CD14-positive monocyte (primary cell): ENCODE measurements around the gene ZNF805. TPM values are rescaled to one million over a fixed set of nuclear protein-coding genes. Genes with fewer than 3 reads are reported as not detected.

ENCODE experiments used
- DNase-seq, 3 donors: peaks; one replicate each; pipeline ENCODE4 v3.0.0-alpha.2; 2011 to 2022
- H2AFZ ChIP-seq: 2 replicates; pipeline ENCODE4 v1.6.0; 2012; ENCODE audit warnings: mild to moderate bottlenecking, low read depth, low read length, inconsistent platforms; ENCODE audit not compliant: insufficient read depth, poor library complexity, severe bottlenecking
- H3K27ac ChIP-seq, 2 donors: 1 replicate in 1 of 2; 2 replicates in 1 of 2; pipeline ENCODE4 v1.5.1; 2012 to 2013; ENCODE audit warnings: low read length in 2 of 2, control low read depth in 1 of 2, inconsistent platforms in 1 of 2, low read depth in 1 of 2, mild to moderate bottlenecking in 1 of 2
- H3K27me3 ChIP-seq, 2 donors: one replicate each; pipeline versions ENCODE4 v1.6.0 to v1.6.1; 2011 to 2013; ENCODE audit warnings: low read length in 2 of 2; ENCODE audit not compliant: control insufficient read depth in 2 of 2, insufficient read depth in 2 of 2
- H3K36me3 ChIP-seq, 2 donors: replicated peaks in 1 of 2; 1 replicate in 1 of 2; 2 replicates in 1 of 2; pipeline versions ENCODE4 v1.5.1 to v1.6.1; 2012 to 2013; ENCODE audit warnings: low read length in 2 of 2, control low read depth in 1 of 2, inconsistent platforms in 1 of 2, mild to moderate bottlenecking in 1 of 2; ENCODE audit not compliant: insufficient read depth in 2 of 2, control insufficient read depth in 1 of 2
- H3K4me1 ChIP-seq, 2 donors: 1 replicate in 1 of 2; 2 replicates in 1 of 2; pipeline versions ENCODE4 v1.5.1 to v1.6.1; 2012 to 2013; ENCODE audit warnings: low read length in 2 of 2, control low read depth in 1 of 2, inconsistent platforms in 1 of 2, mild to moderate bottlenecking in 1 of 2, moderate library complexity in 1 of 2; ENCODE audit not compliant: insufficient read depth in 2 of 2, control insufficient read depth in 1 of 2
- H3K4me2 ChIP-seq: replicated peaks from 2 replicates; pipeline ENCODE3; 2012; ENCODE audit warnings: low read length, moderate library complexity, mild to moderate bottlenecking; ENCODE audit not compliant: poor library complexity, severe bottlenecking; ENCODE audit errors: extremely low read depth
- H3K4me3 ChIP-seq, 3 experiments: fragments of 200-600 bp in 1 of 3; sonication (generic) in 1 of 3; replicated peaks in 1 of 3; 1 replicate in 2 of 3; 2 replicates in 1 of 3; pipeline ENCODE4 v1.5.1; 2011 to 2013; ENCODE audit warnings: low read length in 3 of 3, mild to moderate bottlenecking in 3 of 3, control low read depth in 2 of 3, low read depth in 2 of 3, inconsistent platforms in 1 of 3, moderate library complexity in 1 of 3
- H3K79me2 ChIP-seq: 2 replicates; pipeline ENCODE4 v1.6.0; 2012; ENCODE audit warnings: mild to moderate bottlenecking, control low read depth, inconsistent platforms, low read length, moderate library complexity; ENCODE audit not compliant: insufficient read depth
- H3K9ac ChIP-seq: 2 replicates; pipeline ENCODE4 v1.6.0; 2017; ENCODE audit warnings: low read length, mild to moderate bottlenecking; ENCODE audit not compliant: insufficient read depth, poor library complexity, severe bottlenecking
- H3K9me3 ChIP-seq, 2 donors: replicated peaks in 1 of 2; 1 replicate in 1 of 2; 2 replicates in 1 of 2; pipeline versions ENCODE4 v1.5.1 to v1.6.1; 2012 to 2013; ENCODE audit warnings: low read length in 2 of 2, control low read depth in 1 of 2; ENCODE audit not compliant: control insufficient read depth in 1 of 2, insufficient read depth in 1 of 2
- H4K20me1 ChIP-seq: 2 replicates; pipeline ENCODE4 v1.6.0; 2012; ENCODE audit warnings: mild to moderate bottlenecking, low read length, control low read depth, moderate library complexity; ENCODE audit not compliant: insufficient read depth
- H3K27ac Mint-ChIP-seq, 7 donors: one replicate each; pipeline ENCODE4 v1.8.0; 2020; ENCODE audit warnings: mild to moderate bottlenecking in 7 of 7, mixed read lengths in 7 of 7, moderate library complexity in 6 of 7, inconsistent platforms in 2 of 7
- H3K27me3 Mint-ChIP-seq, 3 donors: one replicate each; pipeline ENCODE4 v1.8.0; 2021 to 2022; ENCODE audit warnings: low read depth in 3 of 3, mild to moderate bottlenecking in 3 of 3, mixed read lengths in 3 of 3, moderate library complexity in 3 of 3, inconsistent platforms in 1 of 3
- H3K36me3 Mint-ChIP-seq, 2 donors: one replicate each; pipeline ENCODE4 v1.8.0; 2020; ENCODE audit warnings: mixed read lengths in 2 of 2, inconsistent platforms in 1 of 2, mild to moderate bottlenecking in 1 of 2
- H3K4me1 Mint-ChIP-seq: one replicate; pipeline ENCODE4 v1.8.0; 2020; ENCODE audit warnings: mild to moderate bottlenecking, mixed read lengths
- H3K4me3 Mint-ChIP-seq, 2 donors: one replicate each; pipeline ENCODE4 v1.8.0; 2020; ENCODE audit warnings: mild to moderate bottlenecking in 2 of 2, mixed read lengths in 2 of 2, moderate library complexity in 1 of 2
- H3K9me3 Mint-ChIP-seq, 7 donors: one replicate each; pipeline ENCODE4 v1.8.0; 2020 to 2022; ENCODE audit warnings: mixed read lengths in 7 of 7, mild to moderate bottlenecking in 6 of 7, moderate library complexity in 6 of 7, inconsistent platforms in 2 of 7
- WGBS: methylation state at CpG from one replicate; pipeline ENCODE4 v1.1.5; 2013; ENCODE audit warnings: missing lambda C conversion rate; ENCODE audit not compliant: insufficient coverage; 5-methylcytosine and 5-hydroxymethylcytosine counted together
- intact Hi-C, 2 donors: fragments of 100-400 bp; cut with micrococcal nuclease; formaldehyde crosslinking; loops; one replicate each; pipeline versions ENCODE4 v1.15.0 to v1.15.1; 2023
- polyA minus RNA-seq: library from RNA; depleted of rRNA, polyadenylated mRNA; stranded (reverse); fragments of >200 nt; gene quantifications from 2 replicates; pipeline ENCODE4 v1.2.3, GENCODE V29; 2012
- polyA plus RNA-seq, 3 donors: library from polyadenylated mRNA; depleted of rRNA in 1 of 3; unstranded in 2 of 3; stranded (reverse) in 1 of 3; fragments of 300-500 nt in 2 of 3; fragments of >200 nt in 1 of 3; fragmentation: Illumina TruSeq in 2 of 3; gene quantifications; 1 replicate in 2 of 3; 2 replicates in 1 of 3; pipeline ENCODE4 v1.2.3, GENCODE V29; 2012 to 2021
- total RNA-seq, 12 experiments: library from RNA in 1 of 12; stranded (reverse) in 1 of 12; fragments of 120-200 nt in 1 of 12; gene quantifications; one replicate each; pipeline ENCODE4 v1.2.4 and lab custom pipeline; 2013 to 2026; ENCODE audit warnings: mixed read lengths in 6 of 12, inconsistent platforms in 1 of 12
- TF ChIP-seq, protein P1 (sequence below): fragments of 200-600 bp; IDR thresholded peaks from one replicate; pipeline ENCODE4 v1.8.0; 2022; ENCODE audit warnings: antibody characterized with exemption, mild to moderate bottlenecking

ZNF805 gene
- total RNA-seq (2013) = 10.7 TPM
- polyA plus RNA-seq = 1 to 10 TPM; 1.3 to 3.4 (median 3.3) TPM
- 9.8 and 11.4 TPM in 2 replicates for polyA minus RNA-seq
- 17.2 to 31.6 (median 26.3) reads per million in 11 experiments for total RNA-seq (lab: John Stamatoyannopoulos, UW)

DNA sequence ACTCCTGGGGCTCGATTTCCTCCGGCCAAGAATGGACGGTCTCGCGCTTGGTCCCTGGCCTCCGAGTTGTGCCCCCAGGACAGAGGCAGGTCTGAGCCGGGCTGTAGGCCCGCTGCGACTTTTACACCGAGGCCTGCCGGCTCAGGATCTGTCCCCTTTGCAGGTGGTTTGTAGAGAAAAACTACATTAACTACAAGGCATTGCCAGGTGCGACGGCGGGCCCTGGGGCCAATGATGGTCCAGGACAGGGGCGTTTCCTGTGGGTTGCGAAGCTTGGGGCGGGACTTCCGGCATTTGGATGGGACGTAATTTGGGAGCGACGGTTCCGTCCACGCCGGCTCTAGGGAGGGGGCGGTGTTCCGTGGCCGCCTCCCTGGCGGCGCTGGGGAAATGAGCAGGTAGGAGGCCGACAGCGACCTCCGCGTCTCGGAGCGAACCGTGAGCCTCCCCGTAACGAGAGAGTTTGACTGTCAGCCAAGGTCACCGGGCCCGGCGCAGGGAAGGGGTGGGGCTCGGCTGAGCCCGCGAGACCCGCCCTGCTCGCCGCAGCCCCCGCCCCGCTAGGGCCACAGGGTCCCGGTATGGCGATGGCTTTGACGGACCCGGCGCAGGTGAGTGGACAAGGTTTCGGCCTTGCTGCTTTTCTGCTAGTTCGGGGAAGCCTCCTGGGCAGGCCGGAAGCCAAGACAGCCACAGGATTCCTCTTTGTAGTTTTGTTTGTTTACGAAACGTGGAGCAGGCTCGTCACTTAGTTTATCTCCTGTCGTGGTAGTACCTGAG, at the start of gene ZNF805:
TSS of gene ZNF805 (plus strand) at position 322 of the 780 bp plus-strand sequence. CDS start at position 582, 260 bp downstream.
- H3K27me3 ChIP-seq = no peaks in the 10 kb centered on the region
- H3K4me2 ChIP-seq = peak within 1 kb of the TSS; percentile 85
- H3K4me3 ChIP-seq = peak within 1 kb of the TSS; percentile 78 to 94 (median 81)
- Mint-ChIP-seq H3K36me3 (peaks cover 16 to 24% of the 10 kb centered on the region in 2 donors), H3K27ac (peak within 1 kb of the TSS; percentile 86 to 96 (median 93)), H3K4me3 (peak within 1 kb of the TSS; percentile 88 to 94), H3K9me3 (peaks cover 0 to 12% (median 0%) of the 10 kb centered on the region in 7 donors), H3K27me3 (peaks cover 0 to 2% (median 2%) of the 10 kb centered on the region in 3 donors), H3K4me1 (peaks cover 21% of the 10 kb centered on the region)
- peak within 1 kb of the TSS; percentile 89 for H3K9ac ChIP-seq
- TF ChIP-seq, protein P1, sequence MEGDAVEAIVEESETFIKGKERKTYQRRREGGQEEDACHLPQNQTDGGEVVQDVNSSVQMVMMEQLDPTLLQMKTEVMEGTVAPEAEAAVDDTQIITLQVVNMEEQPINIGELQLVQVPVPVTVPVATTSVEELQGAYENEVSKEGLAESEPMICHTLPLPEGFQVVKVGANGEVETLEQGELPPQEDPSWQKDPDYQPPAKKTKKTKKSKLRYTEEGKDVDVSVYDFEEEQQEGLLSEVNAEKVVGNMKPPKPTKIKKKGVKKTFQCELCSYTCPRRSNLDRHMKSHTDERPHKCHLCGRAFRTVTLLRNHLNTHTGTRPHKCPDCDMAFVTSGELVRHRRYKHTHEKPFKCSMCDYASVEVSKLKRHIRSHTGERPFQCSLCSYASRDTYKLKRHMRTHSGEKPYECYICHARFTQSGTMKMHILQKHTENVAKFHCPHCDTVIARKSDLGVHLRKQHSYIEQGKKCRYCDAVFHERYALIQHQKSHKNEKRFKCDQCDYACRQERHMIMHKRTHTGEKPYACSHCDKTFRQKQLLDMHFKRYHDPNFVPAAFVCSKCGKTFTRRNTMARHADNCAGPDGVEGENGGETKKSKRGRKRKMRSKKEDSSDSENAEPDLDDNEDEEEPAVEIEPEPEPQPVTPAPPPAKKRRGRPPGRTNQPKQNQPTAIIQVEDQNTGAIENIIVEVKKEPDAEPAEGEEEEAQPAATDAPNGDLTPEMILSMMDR = no peak
- peaks cover 30% of the 10 kb centered on the region for H3K79me2 ChIP-seq
- peak; percentile 84 to 90 (median 86) for DNase-seq
- intact Hi-C loops = loop anchor here (1.0 to 10.0 kb wide), 3 partner anchors 37 to 114 kb away; partner anchors contain the start of gene ZNF304 (in 1 of the 2)
- peak within 1 kb of the TSS; percentile 72 to 92 for H3K27ac ChIP-seq
- peaks cover 15 to 18% of the 10 kb centered on the region in 2 donors for H3K36me3 ChIP-seq
- under 1% methylated on average over 56 of the region's 61 CpGs for WGBS
- H3K4me1 ChIP-seq = peaks cover 17 to 23% of the 10 kb centered on the region in 2 donors
- peak within 1 kb of the TSS; percentile 100 for H2AFZ ChIP-seq
- H4K20me1 ChIP-seq = no peaks in the 10 kb centered on the region
- H3K9me3 ChIP-seq = no peaks in the 10 kb centered on the region
